Progenitor cell of endocrine pancreas (in vitro differentiated cells): ENCODE results near the gene RAD1. TPM values are rescaled to one million over a fixed set of nuclear protein-coding genes. Genes with fewer than 3 reads are reported as not detected.
A peak's percentile ranks its signal among the peaks of the same experiment; 100 is the strongest.

ENCODE experiments used
- DNase-seq: peaks from one replicate; pipeline ENCODE4 v3.0.0; 2021; ENCODE audit warnings: low spot score; ENCODE audit not compliant: unreplicated experiment
- H3K27ac Mint-ChIP-seq: 2 replicates; pipeline ENCODE4 v1.8.0; 2021; ENCODE audit warnings: mild to moderate bottlenecking, moderate library complexity, mixed read lengths
- H3K27me3 Mint-ChIP-seq: 2 replicates; pipeline ENCODE4 v1.8.0; 2021; ENCODE audit warnings: mixed read lengths
- H3K36me3 Mint-ChIP-seq: 2 replicates; pipeline ENCODE4 v1.8.0; 2022; ENCODE audit warnings: mixed read lengths; ENCODE audit not compliant: insufficient read depth
- H3K4me1 Mint-ChIP-seq: 2 replicates; pipeline ENCODE4 v1.8.0; 2021; ENCODE audit warnings: low read depth, mixed read lengths
- H3K4me3 Mint-ChIP-seq: 2 replicates; pipeline ENCODE4 v1.8.0; 2021; ENCODE audit warnings: low read depth, mild to moderate bottlenecking, moderate library complexity, mixed read lengths
- H3K9me3 Mint-ChIP-seq: 2 replicates; pipeline ENCODE4 v1.8.0; 2021; ENCODE audit warnings: low read depth, mixed read lengths
- CTCF ChIP-seq: fragments of 200-600 bp; sonication (generic); IDR thresholded peaks from one replicate; pipeline ENCODE4 v1.5.0; 2021; ENCODE audit warnings: antibody characterized with exemption, mild to moderate bottlenecking; ENCODE audit not compliant: unreplicated experiment
- total RNA-seq: library from RNA; stranded (reverse); gene quantifications from 2 replicates; pipeline ENCODE4 v1.2.1, GENCODE V29; 2021

The RAD1 gene
- total RNA-seq, 1 donor from 2014 or later = 32.4 TPM

- TF ChIP-seq CTCF = no peak
- no peak for DNase-seq
- Mint-ChIP-seq H3K4me1 (peaks cover 16% of the 10 kb centered on the region), H3K9me3 (no peaks in the 10 kb centered on the region), H3K36me3 (peaks cover 8% of the 10 kb centered on the region), H3K4me3 (peak overlapping the region; percentile 99), H3K27ac (peak overlapping the region; percentile 99), H3K27me3 (no peaks in the 10 kb centered on the region)
These were observed 15.1 kb upstream of the RAD1 start for GRCh38 chr5:34930462-34930844.

GRCh38 chr5:34929720-34930461 lies 14.6 kb upstream of the RAD1 start:
- Mint-ChIP-seq H3K27me3 (no peaks in the 10 kb centered on the region), H3K4me3 (peak overlapping the region; percentile 99), H3K36me3 (peaks cover 10% of the 10 kb centered on the region), H3K4me1 (peaks cover 16% of the 10 kb centered on the region), H3K9me3 (no peaks in the 10 kb centered on the region), H3K27ac (peak overlapping the region; percentile 99)
- TF ChIP-seq CTCF = peak; percentile 5
- peak; percentile 69 for DNase-seq

GRCh38 chr5:34929134-34929719 lies 13.9 kb upstream of the RAD1 start, which contains the start of gene DNAJC21:
Gene DNAJC21 (plus strand): TSS chr5:34929559. CDS start chr5:34929820, 261 bp downstream.
- H3K27ac Mint-ChIP-seq = peak within 1 kb of the TSS; percentile 99

GRCh38 chr5:34928267-34928666 lies 13.0 kb upstream of the RAD1 start:
- peaks cover 18% of the 10 kb centered on the region for H3K4me1 Mint-ChIP-seq
- TF ChIP-seq CTCF = no peak
- no peaks in the 10 kb centered on the region for H3K27me3 Mint-ChIP-seq
- H3K9me3 Mint-ChIP-seq = no peaks in the 10 kb centered on the region
- H3K4me3 Mint-ChIP-seq = peak overlapping the region; percentile 71
- DNase-seq = no peak
- no peak overlapping the region for H3K27ac Mint-ChIP-seq
- peaks cover 12% of the 10 kb centered on the region for H3K36me3 Mint-ChIP-seq

More at GRCh38 chr5:34929134-34929719, 13.9 kb upstream of the RAD1 start, which contains the start of gene DNAJC21:
- Mint-ChIP-seq H3K27me3 (no peaks in the 10 kb centered on the region), H3K9me3 (no peaks in the 10 kb centered on the region), H3K36me3 (peaks cover 10% of the 10 kb centered on the region), H3K4me3 (peak within 1 kb of the TSS; percentile 99), H3K4me1 (peaks cover 17% of the 10 kb centered on the region)
- no peak for TF ChIP-seq CTCF
- DNase-seq = peak; percentile 96

- Mint-ChIP-seq H3K36me3 (peaks cover 12% of the 10 kb centered on the region), H3K27me3 (no peaks in the 10 kb centered on the region), H3K9me3 (no peaks in the 10 kb centered on the region), H3K27ac (no peak overlapping the region), H3K4me1 (peaks cover 18% of the 10 kb centered on the region), H3K4me3 (peak overlapping the region; percentile 40)
- no peak for DNase-seq
- TF ChIP-seq CTCF = no peak
These were observed 12.5 kb upstream of the RAD1 start for GRCh38 chr5:34927785-34928184.
